K562 (cell line): ENCODE measurements around the gene ITGAL. TPM values are rescaled to one million over a fixed set of nuclear protein-coding genes. Genes with fewer than 3 reads are reported as not detected.

Source experiments
- AFF1 ChIP-seq, 2 experiments: fragments of 450-650 bp; IDR thresholded peaks; 2 replicates each; pipeline ENCODE4 v1.6.1; 2018; ENCODE audit warnings: mild to moderate bottlenecking in 2 of 2, low read depth in 1 of 2; ENCODE audit not compliant: partially characterized antibody in 2 of 2
- ARNT ChIP-seq, 2 experiments: fragments of 450-650 bp; IDR thresholded peaks; 2 replicates each; pipeline ENCODE4 v1.6.1; 2016; ENCODE audit warnings: mild to moderate bottlenecking in 1 of 2
- CCAR2 ChIP-seq: fragments of 200-400 bp; formaldehyde crosslinking; IDR thresholded peaks from 2 replicates; pipeline ENCODE4 v1.6.1; 2017; ENCODE audit warnings: mild to moderate bottlenecking, low read depth, low read length
- CREB1 ChIP-seq, 2 experiments: sonication (generic) in 1 of 2; formaldehyde crosslinking in 1 of 2; IDR thresholded peaks; 2 replicates each; pipeline versions ENCODE4 v1.6.1 to v1.8.0; 2012 to 2022; ENCODE audit warnings: inconsistent platforms in 1 of 2, mild to moderate bottlenecking in 1 of 2, missing genetic modification reagents in 1 of 2, moderate library complexity in 1 of 2
- HNRNPL ChIP-seq: fragments of 200-400 bp; formaldehyde crosslinking; IDR thresholded peaks from 2 replicates; pipeline ENCODE4 v1.6.1; 2017; ENCODE audit warnings: low read depth, mild to moderate bottlenecking, low read length
- HSF4 ChIP-seq: fragments of 250-450 bp; sonication (Bioruptor Pico); IDR thresholded peaks from 2 replicates; pipeline ENCODE4 v2.1.2; 2022; ENCODE audit warnings: mild to moderate bottlenecking, moderate library complexity, borderline replicate concordance
- KAT2B ChIP-seq: IDR thresholded peaks from one replicate; pipeline ENCODE4 v1.6.1; 2012; ENCODE audit warnings: low read depth, mild to moderate bottlenecking, control low read depth, inconsistent platforms, low read length, moderate library complexity
- KDM2B ChIP-seq: fragments of 250-450 bp; sonication (Bioruptor Pico); IDR thresholded peaks from 2 replicates; pipeline ENCODE4 v1.8.0; 2021; ENCODE audit warnings: mild to moderate bottlenecking, moderate library complexity
- L3MBTL2 ChIP-seq: fragments of 450-650 bp; IDR thresholded peaks from 2 replicates; pipeline ENCODE4 v1.6.1; 2016; ENCODE audit warnings: mild to moderate bottlenecking, moderate library complexity
- PURB ChIP-seq: sonication (generic); formaldehyde crosslinking; IDR thresholded peaks from 2 replicates; pipeline ENCODE4 v1.9.0; 2021; ENCODE audit warnings: low read depth, mild to moderate bottlenecking, missing genetic modification reagents
- SFPQ ChIP-seq: fragments of 200-400 bp; formaldehyde crosslinking; IDR thresholded peaks from 2 replicates; pipeline ENCODE4 v1.6.1; 2017; ENCODE audit warnings: mild to moderate bottlenecking, low read depth, low read length, moderate library complexity
- TAF1 ChIP-seq: IDR thresholded peaks from 2 replicates; pipeline ENCODE4 v1.6.1; 2011; ENCODE audit warnings: mild to moderate bottlenecking, low read length, moderate library complexity; ENCODE audit not compliant: insufficient read depth, control insufficient read depth, severe bottlenecking; ENCODE audit errors: extremely low read depth
- TAF7 ChIP-seq: fragments of 450-650 bp; IDR thresholded peaks from 2 replicates; pipeline ENCODE4 v1.6.1; 2016; ENCODE audit warnings: missing genetic modification characterization, missing compliant biosample characterization
- ZNF165 ChIP-seq: fragments of 250-450 bp; sonication (Bioruptor Pico); IDR thresholded peaks from 2 replicates; pipeline ENCODE4 v1.4.0; 2020; ENCODE audit warnings: borderline replicate concordance
- ZNF609 ChIP-seq: sonication (generic); formaldehyde crosslinking; IDR thresholded peaks from 2 replicates; pipeline ENCODE4 v1.8.1; 2023; ENCODE audit warnings: missing genetic modification reagents, mild to moderate bottlenecking, borderline replicate concordance
- polyA plus RNA-seq, 8 experiments: library from polyadenylated mRNA; depleted of rRNA in 4 of 8; stranded (reverse) in 5 of 8; unstranded in 3 of 8; fragments of >200 nt; fragmentation: Nextera tagmentation in 2 of 8; fragmentation: Illumina TruSeq in 1 of 8; extraction: Ambion mirVana in 2 of 8; extraction: Trizol in 1 of 8; gene quantifications; 2 replicates each; pipeline versions ENCODE4 v1.2.1 to v1.2.3, GENCODE V29; 2011 to 2014; ENCODE audit warnings: inconsistent platforms in 1 of 8, missing spikeins in 1 of 8
- total RNA-seq, 7 experiments: library from RNA; depleted of rRNA in 6 of 7; stranded (reverse); fragments of >200 nt in 6 of 7; fragmentation: Illumina TruSeq in 2 of 7; extraction: Trizol in 2 of 7; gene quantifications; 2 replicates each; pipeline versions ENCODE4 v1.2.1 to v1.2.3, GENCODE V29; 2011 to 2021; ENCODE audit warnings: low replicate concordance in 1 of 7

ITGAL gene
- total and polyA plus RNA-seq, 9 of the 15 experiments (the other 6 are each of a cell fraction or from before 2014, with no cell fraction given): 0.01 to 0.53 TPM; not detected in 7

GRCh38 chr16:30526823-30527634 lies 54.5 kb downstream of the ITGAL start (continued):
- TF ChIP-seq TAF1 (peak; percentile 45), CCAR2 (no peak), KDM2B (CRISPR knock-in tag) (no peak), AFF1 (IDR thresholded peaks at IDR 0.05; ENCODE audit: low read depth in 1 of 2, partially characterized antibody in 2 of 2) (no peak), L3MBTL2 (peak; percentile 54), KAT2B (no peak), CREB1 (IDR thresholded peaks at IDR 0.05) (no peak; the same call in 1 of the 2 replicates), CREB1 (CRISPR knock-in tag; IDR thresholded peaks at IDR 0.05) (peak; percentile 41; the same call in 1 of the 2 replicates), ZNF165 (CRISPR knock-in tag) (no peak), ARNT (IDR thresholded peaks at IDR 0.05) (no peak), PURB (CRISPR knock-in tag) (no peak), SFPQ (no peak), ZNF609 (CRISPR knock-in tag) (0 out of 2 replicates have a peak, but pooled peaks have one; percentile 24), HSF4 (no peak), HNRNPL (peak; percentile 59; the same call in 1 of the 2 replicates), TAF7 (tag) (peak; percentile 82)
